Vagina (tissue), 2 donors: ENCODE measurements around the gene AQP9.

ENCODE experiments used
- CTCF ChIP-seq, 3 experiments: fragments of 450-650 bp in 2 of 3; fragments of 200-600 bp in 1 of 3; sonication (generic) in 1 of 3; IDR thresholded peaks; one replicate each; pipeline ENCODE4 v1.5.1; 2017 to 2019; ENCODE audit warnings: antibody characterized with exemption in 3 of 3, mild to moderate bottlenecking in 2 of 3, moderate library complexity in 2 of 3
- POLR2A ChIP-seq, 2 donors: fragments of 450-650 bp; IDR thresholded peaks; one replicate each; pipeline ENCODE4 v1.6.1; 2017; ENCODE audit warnings: antibody characterized with exemption in 2 of 2, mild to moderate bottlenecking in 2 of 2, moderate library complexity in 2 of 2
- POLR2AphosphoS5 ChIP-seq, 2 donors: sonication (generic); formaldehyde crosslinking; IDR thresholded peaks; one replicate each; pipeline ENCODE4 v1.9.0; 2017; ENCODE audit warnings: antibody characterized with exemption in 2 of 2, mild to moderate bottlenecking in 2 of 2, low read depth in 1 of 2; ENCODE audit not compliant: insufficient read depth in 1 of 2

- no peak for TF ChIP-seq CTCF (IDR thresholded peaks at IDR 0.05)
- no peak for TF ChIP-seq POLR2AphosphoS5 (IDR thresholded peaks at IDR 0.05; ENCODE audit: insufficient read depth in 1 of 2, low read depth in 1 of 2)
- TF ChIP-seq POLR2A (IDR thresholded peaks at IDR 0.05): no peak
Observed at GRCh38 chr15:58200739-58201138, 62.6 kb downstream of the AQP9 start.
